CD4-positive, alpha-beta T cell treated with Interleukin-12 subunit alpha and Interleukin-12 subunit beta, for 1 hour (primary cell): Measurements from ENCODE around the gene SH3D21.

Experiments used
- DNase-seq: peaks from one replicate; pipeline ENCODE4 v3.0.0-alpha.2; 2020

The SH3D21 gene

DNA sequence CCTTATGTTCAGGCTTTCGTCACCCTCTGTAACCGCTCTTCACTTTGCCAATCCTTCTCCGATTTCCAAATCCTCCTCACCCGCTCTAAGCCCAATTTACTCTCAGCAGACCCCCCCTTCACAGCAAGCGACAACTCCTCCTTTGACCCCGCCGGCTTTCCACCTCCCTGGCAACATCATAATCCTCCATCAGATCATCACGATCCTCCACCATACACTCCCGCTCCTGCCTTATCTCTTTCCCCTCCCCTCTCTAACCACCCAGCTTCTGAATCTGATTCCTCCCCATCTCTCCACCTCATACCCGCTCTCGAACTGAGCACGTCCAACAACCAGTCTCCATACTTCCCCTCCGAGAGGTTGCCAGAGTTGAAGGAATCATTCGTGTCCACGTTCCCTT lies 24.8 kb downstream of the SH3D21 start:
- DNase-seq: no peak

DNA sequence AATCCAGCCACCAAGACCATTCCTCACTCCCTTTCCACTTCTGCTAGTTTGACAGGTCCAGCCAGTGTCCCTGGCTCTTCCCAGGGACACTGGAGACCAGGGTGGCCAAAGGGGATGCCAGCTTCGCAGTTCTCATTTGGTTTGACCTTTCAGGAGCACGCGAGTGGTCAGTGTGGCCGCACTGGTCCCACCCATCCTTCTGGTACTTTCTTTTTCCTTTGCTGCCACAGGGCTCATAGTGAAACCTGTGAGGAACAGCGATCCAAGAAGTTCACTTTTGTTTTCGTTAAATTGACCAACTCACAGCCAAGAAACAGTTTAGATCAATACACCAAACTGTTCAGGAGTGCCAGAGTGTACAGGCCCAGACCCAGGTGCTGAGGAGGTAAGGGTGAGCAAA lies 31.7 kb downstream of the SH3D21 start:
- DNase-seq: no peak

DNA sequence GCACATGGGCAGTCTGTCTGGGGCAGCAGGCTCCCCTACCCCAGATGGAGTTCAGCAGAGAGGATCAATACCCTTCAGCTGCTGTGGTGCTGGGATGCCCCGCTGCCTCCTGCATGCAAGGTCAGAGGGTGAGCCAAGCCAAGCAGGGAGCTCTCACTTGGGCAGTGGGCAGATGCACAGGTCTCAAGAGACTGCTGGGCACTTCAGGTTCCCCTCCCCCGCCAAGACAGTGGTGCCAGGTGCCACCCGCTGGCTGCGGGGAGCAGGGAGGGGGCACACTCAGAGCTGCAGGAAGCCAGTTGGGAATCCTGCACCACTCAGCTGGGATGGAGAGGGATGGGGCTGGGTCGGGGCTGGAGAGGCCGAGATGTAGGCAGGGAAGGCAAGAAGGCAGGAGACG lies 33.0 kb downstream of the SH3D21 start:
- DNase-seq: no peak

DNA sequence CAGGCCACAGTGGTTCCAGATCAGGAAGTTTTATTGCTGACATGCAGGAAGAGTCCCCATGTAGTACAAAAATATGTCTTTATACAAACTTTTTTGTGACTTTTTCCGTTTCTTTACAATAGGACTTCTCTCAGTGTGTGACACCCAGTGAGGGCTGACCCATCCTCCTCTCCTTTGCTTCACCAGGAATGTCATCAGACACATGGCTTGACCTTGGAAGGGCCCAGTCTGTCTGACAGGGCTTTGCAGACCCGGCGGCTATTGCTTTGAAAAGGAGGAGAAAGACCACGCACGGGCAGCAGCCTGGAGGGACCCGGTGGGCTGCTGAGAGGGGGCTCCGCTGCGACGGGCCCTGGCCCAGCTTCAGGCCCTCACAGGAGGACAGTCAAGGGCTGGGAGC lies 33.4 kb downstream of the SH3D21 start:
- no peak for DNase-seq

DNA sequence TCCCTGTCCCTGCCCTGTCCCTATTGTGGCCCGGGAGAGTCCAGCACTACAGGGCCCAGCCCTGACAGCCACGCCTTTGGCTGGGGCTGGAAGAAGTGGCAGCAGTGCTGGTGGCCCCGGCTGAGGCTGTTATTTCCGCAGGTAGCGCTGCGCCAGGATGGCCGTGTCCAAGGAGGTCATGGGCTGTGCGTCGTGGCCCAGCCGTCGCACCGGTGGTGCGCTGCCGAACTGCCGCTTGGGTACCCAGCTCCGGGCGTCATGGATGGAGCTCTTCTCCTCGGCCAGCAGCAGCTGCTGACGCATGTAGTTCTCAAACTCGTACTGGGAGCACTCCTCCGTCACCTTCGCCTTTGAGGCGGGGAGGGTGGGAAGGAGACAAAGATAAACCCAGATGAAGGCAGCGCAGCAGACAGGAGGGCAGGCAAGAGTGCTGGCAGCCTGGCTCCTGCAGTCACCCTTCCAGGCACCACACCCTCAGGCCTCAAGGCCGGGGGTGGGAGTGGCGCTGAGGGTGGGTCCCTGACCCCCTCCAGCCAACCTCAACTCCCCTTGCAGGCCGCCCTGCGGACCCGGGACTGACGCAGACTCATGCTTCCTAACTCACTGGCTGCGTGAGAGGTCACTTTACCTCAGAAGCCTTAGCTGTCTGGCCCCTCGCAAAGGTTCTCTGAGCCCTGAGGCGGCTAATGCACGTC lies 35.6 kb downstream of the SH3D21 start:
- DNase-seq: no peak

DNA sequence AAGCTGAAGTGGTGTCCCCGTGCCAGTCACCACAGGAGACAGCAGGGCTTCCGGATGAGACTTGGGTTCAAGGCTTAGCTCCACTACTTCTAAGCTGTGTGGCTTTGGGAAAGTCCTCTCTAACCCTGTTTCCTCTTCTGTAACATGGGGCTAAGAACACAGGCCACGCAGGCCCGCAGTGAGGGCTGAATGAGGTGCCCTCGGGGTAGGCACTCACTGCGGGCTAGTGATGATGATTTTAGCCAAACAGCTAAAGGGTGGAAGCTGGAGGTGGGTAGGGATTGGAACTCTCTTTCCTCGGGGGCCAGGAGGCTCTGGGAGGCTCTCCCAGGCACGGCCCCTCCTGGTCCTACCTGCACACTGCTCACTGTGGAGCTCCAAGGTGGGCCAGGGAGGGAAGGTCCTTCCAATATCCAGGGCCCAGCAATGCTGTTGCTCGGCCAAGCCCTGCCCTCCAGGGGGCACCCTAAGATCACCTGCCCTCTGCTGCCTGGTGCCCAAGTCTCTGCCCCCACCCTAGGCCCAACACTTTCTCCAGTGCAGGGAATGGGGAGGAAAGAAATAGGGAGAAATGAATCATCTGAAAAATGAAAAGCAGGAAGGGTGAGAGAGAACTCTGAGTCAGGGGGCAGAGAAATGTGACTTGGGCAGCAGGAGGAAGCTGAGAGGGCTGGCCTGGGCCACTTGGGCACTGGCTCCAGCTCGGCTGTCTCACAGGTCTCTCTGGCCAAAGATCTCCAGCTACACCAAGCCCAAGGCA lies 36.4 kb downstream of the SH3D21 start:
- DNase-seq: peak; percentile 68

DNA sequence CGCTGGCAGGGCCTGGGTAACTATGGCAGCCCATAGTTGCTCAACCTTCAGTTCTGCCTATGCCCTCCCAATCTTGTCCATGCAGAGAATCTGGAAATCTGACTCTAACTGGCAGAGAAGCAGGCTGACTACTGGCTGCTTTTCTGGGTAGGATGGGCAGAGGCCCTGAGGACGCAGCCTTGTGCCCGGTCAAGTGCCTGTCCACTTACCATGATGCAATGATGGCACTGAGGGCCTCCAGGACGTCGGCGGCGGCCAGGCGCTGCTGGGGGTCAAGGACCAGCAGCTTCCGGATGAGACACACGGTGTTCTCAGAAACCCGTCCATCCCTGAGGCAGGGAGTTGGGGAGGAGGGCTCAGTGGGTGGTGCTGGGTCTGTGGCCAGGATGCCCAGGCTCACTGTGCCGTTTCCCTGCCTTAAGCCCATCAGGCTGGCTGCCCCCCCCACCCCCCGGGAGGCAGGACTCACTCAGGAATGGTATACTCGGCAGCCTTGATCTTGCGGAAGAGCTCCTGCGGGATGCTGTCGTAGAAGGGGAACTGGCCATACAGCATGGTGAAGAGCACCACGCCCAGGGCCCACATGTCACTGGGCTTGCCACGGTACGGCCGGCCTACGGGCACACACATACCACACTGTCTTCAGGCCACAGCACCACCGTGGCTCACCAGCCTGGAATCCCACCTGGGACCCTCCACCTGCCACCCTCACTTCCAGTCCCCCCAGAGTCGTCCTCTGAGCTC lies 37.7 kb downstream of the SH3D21 start:
- no peak for DNase-seq

DNA sequence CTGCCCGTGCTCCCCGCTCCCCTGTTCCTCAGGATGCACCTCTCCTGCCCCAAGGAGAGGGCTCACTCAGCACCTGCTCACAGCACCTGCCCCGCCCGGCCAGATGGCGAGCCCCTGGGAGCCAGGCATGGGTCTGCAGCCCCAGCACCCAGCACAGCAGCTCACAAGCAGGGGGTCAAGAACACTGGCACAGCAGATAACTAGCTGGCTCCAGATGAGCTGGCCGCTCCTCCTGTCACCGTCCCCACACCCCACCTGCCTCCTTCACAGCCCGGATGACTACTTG lies 38.2 kb downstream of the SH3D21 start:
- no peak for DNase-seq

DNA sequence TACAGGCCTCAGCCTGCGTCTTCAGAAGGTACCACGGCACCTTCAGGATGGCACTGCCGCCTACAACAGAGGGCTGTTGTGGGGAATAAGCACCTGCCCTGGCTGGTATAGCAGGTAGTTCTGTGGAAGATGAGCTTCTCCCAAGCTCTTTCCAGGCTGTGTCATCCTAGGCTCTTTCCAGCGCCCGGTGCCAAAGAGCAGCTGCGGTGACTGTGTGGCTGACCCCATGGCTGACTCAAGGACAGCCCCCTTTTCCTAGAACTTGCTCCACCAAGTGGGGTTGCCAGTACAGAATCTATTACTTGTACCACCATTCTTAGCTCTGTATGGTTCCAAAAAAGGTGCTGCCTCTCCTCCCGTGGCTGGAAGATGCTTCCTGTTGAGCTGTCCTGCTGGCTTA lies 39.2 kb downstream of the SH3D21 start:
- DNase-seq: no peak

DNA sequence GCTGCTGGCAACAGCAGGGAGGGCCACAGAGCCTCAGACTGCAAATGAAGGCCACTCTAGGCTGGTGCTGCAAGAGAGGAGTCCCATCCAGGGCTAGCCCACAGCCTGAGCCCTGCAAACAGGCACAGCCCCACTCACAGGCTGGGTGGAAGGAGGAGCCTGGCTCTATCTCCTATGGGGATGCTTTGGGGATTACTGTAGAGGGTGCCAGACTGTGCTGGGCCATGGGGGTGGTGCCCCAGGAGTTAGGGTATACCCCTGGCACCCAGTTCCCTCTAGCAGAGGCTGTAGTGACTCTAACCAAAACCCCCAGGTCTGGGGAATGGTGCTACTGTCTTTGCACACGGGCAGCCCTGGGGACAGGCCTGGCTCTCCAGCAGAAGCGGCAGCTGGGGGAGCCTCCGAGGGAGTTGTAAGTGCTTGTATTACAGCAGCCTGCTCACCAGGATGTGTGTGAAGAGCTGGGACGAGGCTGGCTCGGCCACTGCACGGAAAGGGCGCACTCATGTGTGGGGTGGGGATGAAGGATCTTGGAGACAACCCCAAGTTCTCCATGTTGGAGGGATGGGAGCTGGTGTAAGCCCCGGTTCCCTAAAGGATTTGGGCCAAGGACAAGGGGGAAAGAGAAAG lies 40.7 kb downstream of the SH3D21 start:
- DNase-seq: no peak

DNA sequence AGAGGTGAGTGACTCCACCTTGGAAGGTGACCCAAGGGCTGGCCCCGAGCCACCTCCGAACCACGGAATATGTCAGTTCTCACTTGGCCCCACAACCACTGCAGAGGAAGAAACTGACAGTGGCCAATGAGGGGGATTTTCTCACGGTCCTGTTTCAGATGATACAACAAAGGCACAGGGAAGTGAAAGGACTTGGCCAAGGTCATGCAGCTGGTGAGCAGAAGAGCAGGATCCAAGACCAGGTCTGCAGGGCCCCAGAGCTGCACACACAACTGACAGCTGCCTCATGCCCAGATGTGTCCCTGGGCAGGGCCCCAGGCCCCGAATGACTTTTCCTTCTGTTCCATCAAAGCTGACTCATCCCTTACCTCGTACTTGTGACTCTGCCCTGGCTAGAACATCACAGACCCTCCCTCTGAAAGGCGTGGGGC lies 43.1 kb downstream of the SH3D21 start:
- no peak for DNase-seq

DNA sequence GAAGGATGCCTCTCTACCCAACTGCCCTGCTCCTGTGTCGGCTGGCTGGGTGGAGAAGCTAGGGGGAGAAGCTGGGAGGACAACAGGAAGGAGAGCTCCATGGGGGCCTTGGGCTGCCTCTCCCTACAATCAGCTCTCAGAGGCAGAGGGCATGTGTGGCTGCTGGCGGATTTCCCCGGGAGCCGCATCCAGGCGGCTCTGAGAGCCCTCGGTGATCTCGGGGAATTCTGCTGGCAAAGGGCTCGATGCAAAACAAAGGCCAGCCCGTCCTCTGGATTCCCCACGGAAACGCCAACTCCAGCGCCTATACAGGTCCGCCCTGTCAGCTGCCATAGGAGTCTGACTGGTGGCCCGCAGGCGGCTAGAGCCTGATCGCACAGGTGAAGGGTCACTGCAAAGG lies 43.7 kb downstream of the SH3D21 start:
- DNase-seq: no peak

DNA sequence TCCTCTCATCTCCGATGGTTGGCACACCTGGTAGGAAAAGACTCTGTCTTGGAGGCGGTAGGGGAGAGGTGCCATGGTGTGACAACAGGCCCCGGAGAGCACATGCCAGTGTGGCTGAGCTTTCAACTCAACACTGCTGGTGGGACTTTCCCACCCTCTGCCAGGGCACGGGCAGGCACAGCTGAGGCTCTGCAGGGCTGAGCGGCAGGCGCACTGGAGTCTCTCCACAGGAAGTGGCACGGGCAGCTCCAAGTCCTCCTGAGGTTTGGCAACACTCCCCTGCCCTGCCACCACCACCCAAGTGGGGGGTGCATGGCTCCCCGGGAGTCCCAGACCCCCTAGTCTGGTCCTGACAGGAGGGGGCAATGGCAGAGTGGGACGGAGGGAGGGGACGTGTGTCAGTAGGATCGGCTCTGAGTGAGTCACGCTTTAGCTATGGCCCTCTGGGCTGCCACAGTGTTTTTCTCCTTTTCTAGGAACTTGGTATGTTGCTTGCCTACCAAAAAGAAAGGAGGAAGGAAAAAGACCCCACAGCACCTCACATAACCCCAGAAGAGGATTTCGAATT lies 44.6 kb downstream of the SH3D21 start:
- peak; percentile 63 for DNase-seq

DNA sequence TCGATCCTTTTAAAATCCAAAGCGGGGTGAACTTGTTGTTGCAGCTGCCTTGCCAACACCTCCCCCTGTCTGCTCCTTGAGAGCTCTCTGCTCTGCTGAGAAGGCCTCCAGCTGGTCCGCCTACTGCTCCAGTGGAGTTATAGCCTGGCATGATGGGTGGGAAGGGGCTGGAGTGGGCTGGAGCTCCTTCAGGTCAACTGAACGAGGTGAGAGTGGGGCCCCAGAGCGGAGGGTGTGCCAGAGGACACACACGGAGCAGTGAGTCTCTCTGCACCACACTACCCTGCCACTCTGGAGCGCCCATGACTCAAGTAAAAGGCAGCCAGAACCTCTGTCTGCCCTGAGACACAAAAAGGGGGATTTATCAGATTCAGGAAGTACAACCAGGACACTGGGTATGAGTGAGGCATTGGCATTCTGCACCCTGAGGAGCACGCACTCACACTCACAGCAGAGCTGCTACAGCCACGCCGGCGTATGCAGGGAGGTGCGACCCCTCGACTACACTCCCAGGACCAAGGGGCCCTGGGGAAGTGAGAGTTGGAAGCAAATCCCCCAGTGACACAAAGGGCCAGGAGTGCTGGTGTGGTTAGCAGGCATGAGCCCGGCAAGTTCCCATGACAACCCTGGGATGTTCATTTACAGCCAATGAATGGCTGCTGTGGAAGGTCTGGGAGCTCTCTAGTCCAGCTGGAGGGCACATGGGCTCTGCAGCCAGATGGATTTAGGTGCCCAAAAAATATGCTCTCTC lies 45.2 kb downstream of the SH3D21 start:
- no peak for DNase-seq

DNA sequence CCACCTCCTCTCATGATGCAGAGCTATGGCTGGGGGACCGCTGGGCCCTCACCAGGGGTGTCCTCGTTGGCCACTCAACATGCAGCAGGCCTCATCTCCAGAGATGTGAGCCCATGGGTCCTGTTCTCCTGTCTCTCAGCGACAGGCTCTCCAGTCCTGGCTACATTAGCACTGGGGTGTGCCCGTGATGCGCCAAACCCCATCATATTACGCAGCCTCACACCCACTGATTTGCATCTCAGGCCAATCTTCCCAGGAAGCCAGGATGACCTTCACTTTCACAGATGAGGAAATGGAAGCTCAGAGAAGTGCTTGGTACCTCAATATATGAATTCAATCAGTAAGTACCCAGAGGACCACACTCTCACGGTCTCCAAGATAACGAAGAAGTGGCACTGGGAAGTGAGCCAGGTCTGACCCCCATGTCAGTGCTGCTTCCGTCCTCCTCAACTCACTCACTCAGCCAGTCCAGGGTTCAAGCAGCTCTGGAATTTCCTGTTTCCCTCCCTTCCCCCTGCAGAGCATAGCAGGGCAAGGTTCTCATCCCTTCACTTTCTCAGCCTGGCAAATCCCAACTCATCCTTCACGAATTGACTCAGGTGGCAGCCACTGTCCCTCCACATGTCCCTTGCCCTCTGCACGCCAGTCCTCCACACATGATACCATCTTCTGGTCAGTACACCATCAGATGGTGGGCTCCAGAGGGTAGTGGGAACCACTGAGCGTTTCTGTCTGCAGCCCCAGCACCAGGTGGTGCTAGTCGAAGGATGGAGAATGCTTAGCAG lies 46.1 kb downstream of the SH3D21 start:
- DNase-seq: no peak

DNA sequence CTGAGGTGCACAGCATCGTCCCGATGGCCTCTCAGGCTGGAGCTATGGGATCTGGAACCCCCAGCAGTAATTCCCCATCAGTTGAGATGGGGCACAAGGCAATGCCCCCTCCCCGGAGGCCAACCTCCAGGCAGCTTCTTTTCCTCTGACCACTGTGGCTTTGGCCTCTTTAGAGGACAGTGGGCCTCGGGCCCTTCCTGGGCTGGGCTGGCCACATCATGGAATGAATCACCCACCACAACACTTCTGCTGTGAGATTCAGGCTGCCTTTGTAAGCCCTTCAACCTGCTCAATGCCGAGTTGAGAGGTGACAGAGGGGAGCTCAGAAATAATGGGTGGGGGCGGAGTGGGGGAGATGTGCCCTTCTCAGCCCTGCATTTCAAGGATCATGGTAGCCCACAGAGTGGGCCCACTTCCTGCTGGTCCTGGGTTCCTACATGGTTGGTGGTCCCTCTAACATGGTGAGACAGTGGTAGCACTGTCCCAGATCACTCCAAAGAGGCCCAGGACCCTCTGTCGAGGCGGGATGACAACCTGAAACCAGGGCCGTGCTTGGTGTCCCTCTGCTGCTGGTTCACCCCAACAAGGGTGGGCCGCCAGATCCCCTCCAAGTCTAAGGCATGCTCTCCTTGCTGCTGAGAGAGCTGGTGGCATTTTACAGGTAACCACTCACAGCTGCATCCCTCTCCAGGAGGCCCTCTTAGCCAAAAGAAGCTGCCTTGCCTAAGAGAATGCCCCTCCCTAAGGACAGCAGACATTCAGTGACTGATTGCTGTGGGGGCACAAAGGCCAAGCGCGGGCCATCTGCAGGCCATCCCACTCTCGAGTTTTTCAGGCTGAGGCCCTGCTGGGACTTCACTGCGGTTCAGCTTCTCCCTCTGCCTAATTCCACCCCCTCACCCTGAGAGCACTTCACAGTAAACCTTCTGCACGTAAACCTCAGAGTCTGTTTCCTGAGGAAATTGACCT lies 47.0 kb downstream of the SH3D21 start:
- DNase-seq: no peak

DNA sequence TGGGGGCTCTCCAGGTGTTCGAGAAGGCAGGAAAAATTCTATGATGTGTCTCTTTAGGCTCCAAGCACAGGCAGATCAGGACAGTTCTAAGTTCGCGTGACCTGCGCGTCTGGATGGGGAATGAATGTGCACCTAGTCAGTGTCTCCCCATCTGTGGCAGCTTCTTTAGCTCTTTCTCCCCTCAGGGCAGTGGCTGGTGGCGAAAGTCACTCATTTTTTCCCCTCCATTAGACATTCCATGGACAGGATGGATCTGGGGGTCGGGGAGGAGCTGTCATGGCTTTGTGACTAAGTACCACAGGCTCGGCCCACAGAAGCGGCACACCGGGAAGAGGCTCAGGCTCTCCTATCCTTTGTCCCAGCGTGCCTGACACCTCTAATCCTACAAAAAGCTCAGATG lies 48.3 kb downstream of the SH3D21 start:
- DNase-seq: no peak

DNA sequence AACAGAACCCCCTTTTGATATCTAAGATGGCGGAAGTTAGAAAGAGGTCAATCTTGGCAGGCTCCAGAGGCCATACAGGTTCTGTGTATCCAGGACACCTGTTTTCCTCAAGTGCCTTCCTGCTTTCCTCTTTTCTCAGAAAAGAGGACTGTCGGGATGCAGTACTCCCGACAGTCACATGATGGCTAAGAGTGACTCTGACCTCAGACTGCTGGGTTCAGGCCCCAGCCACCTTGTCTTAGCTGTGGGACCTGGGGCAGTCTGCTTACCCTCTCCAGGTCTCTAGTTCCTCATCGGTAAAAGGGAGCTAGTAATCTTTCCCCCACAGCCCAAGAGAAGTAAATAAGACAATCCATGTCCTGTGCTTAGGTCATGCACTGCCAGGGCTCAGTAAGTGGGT lies 49.6 kb downstream of the SH3D21 start:
- no peak for DNase-seq

DNA sequence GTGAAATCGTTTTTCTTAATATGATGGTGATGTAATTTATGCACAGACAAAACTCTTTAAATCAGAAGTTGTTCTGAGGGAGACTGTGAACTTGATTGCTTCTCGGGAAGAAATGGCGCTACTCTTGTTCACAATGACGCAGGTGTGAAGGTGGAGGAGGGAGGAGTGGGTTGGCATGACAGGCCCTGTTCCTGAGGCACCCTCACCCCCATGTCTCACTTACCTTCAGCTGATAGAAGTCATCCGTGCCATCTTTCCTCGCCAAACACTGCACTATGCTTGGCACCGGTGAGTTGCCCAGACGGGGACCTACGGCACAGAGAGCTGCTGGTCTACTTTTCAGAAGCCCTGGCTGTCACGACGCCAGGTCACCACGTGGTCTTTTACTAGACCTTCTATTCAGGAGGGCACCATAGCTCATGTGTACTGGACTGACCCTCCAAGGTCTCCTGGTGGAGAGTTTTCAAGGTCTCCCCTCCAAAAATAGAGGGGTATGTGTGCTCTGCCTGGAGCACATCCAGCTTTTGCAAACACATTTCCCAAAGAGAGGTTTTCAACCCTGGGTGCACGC lies 52.4 kb downstream of the SH3D21 start:
- DNase-seq: no peak

DNA sequence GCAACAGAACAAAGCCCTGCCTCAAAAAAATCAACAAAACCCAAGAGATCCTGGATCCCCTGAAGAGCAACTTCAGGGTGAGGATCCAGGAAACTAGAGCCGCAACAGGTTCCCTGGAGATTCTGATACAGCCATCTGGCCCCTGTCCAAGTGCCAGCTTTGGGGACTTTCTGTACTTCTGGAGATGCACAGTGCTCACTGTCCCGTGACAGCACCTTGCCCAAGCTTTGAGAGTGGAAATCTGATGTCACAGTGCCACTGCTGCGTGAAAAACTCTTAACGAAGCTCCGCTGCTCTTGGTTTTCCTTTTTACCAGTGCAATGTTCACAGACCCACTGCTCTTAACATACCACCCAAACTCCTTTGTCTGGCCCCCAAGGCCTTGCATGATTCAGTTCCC lies 53.2 kb downstream of the SH3D21 start:
- no peak for DNase-seq
